HG03571 (cell line): ENCODE results near the gene SLC4A1AP.

ENCODE experiments used
- ATAC-seq: cut with Tn5 transposase; IDR thresholded peaks from one replicate; pipeline ENCODE4 v1.9.1; 2021; ENCODE audit not compliant: unreplicated experiment

Gene SLC4A1AP

GRCh38 chr2:27739058-27739373 lies 75.3 kb downstream of the SLC4A1AP start:
- ATAC-seq: no peak

GRCh38 chr2:27741673-27742072 lies 78.0 kb downstream of the SLC4A1AP start:
- no peak for ATAC-seq

DNA sequence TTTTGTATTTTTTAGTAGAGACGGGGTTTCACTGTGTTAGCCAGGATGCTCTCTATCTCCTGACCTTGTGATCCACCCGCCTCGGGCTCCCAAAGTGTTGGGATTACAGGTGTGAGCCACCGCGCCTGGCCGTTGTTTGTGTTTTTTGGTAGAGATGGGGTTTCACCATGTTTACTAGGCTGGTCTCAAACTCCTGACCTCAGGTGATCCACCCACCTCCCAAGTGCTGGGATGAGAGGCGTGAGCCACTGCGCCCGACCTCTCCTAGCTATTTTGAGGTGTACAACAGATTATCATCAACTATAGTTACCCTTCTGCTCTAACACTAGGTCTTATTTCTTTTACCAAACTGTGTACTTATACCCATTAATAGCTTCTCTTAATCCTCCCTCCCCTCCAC lies 78.9 kb downstream of the SLC4A1AP start:
- no peak for ATAC-seq
